Esophagus squamous epithelium (tissue), 5 donors: Measurements from ENCODE around the gene NRG3. TPM values are rescaled to one million over a fixed set of nuclear protein-coding genes. Genes with fewer than 3 reads are reported as not detected.

Source experiments
- DNase-seq: peaks from one replicate; lab custom pipeline; 2025; lab: John Stamatoyannopoulos, UW
- H3K27ac ChIP-seq, 4 donors: fragments of 200-600 bp; sonication (generic); one replicate each; pipeline ENCODE4 v1.5.1; 2016 to 2019; ENCODE audit warnings: mild to moderate bottlenecking in 1 of 4
- H3K27me3 ChIP-seq, 4 donors: fragments of 200-600 bp; sonication (generic); 1 replicate in 3 of 4; 2 replicates in 1 of 4; pipeline versions ENCODE4 v1.5.1 to v1.6.0; 2017 to 2021; ENCODE audit warnings: antibody characterized with exemption in 1 of 4
- H3K36me3 ChIP-seq, 3 donors: fragments of 200-600 bp; sonication (generic); one replicate each; pipeline ENCODE4 v1.5.1; 2016 to 2019
- H3K4me1 ChIP-seq, 3 donors: fragments of 200-600 bp; sonication (generic); one replicate each; pipeline ENCODE4 v1.5.1; 2017 to 2019
- H3K4me3 ChIP-seq, 4 donors: fragments of 200-600 bp; sonication (generic); 1 replicate in 3 of 4; 2 replicates in 1 of 4; pipeline ENCODE4 v1.5.1; 2016 to 2019; ENCODE audit warnings: mild to moderate bottlenecking in 2 of 4, moderate library complexity in 1 of 4
- H3K9me3 ChIP-seq, 3 donors: fragments of 200-600 bp; sonication (generic); one replicate each; pipeline ENCODE4 v1.5.1; 2016 to 2019
- POLR2A ChIP-seq, 4 donors: fragments of 450-650 bp; IDR thresholded peaks; one replicate each; pipeline ENCODE4 v1.6.1; 2017; ENCODE audit warnings: antibody characterized with exemption in 4 of 4, mild to moderate bottlenecking in 4 of 4, moderate library complexity in 3 of 4
- WGBS, 2 donors: methylation state at CpG; one replicate each; pipeline ENCODE4 v1.1.5; 2018; 5-methylcytosine and 5-hydroxymethylcytosine counted together
- intact Hi-C: fragments of 100-400 bp; cut with DNase I; formaldehyde crosslinking; loops from one replicate; pipeline ENCODE4 v1.15.0; 2022
- total RNA-seq, 4 donors: library from RNA; depleted of rRNA; stranded (reverse); fragments of >200 nt; gene quantifications; one replicate each; pipeline ENCODE4 v1.1.0, GENCODE V29; 2016
- TF ChIP-seq, protein P1 (sequence below), 6 experiments: fragments of 450-650 bp in 4 of 6; fragments of 200-600 bp in 2 of 6; sonication (generic) in 2 of 6; IDR thresholded peaks; one replicate each; pipeline ENCODE4 v1.5.1; 2016 to 2019; ENCODE audit warnings: antibody characterized with exemption in 6 of 6, mild to moderate bottlenecking in 4 of 6, moderate library complexity in 4 of 6
- donor health status: DM: yes; HTN: yes; CAD: no.

Gene NRG3
- total RNA-seq, 4 donors from 2014 or later, result 0.19 TPM; not detected in 3

DNA sequence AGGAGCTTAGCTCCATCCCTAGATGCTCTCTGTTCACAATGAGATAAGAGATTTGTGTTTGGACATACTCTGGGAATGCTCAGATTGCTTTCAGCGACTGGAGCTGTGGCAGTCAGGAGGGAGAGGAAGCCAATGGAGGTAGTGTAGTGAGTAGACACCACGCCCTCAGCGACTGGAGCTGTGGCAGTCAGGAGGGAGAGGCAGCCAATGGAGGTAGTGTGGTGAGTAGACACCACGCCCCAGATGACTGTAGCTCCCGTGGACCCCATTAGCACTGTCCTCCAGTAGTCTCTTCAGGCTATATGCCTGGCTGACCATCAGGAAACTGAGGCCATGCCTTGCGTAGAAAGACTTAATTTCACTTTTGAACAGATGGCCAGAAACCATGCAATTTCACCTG, 1033.8 kb downstream of the NRG3 start:
- H3K27me3 ChIP-seq, result no peaks in the 10 kb centered on the region
- intact Hi-C loops, result no loop called here
- DNase-seq, result no peak
- no peaks in the 10 kb centered on the region for H3K4me1 ChIP-seq
- H3K27ac ChIP-seq, result no peak overlapping the region
- no peaks in the 10 kb centered on the region for H3K9me3 ChIP-seq
- no peaks in the 10 kb centered on the region for H3K36me3 ChIP-seq
- no peak overlapping the region for H3K4me3 ChIP-seq
- WGBS, 2 donors, result 69 to 80% methylated on average over 6 of the region's 6 CpGs
- TF ChIP-seq, protein P1, sequence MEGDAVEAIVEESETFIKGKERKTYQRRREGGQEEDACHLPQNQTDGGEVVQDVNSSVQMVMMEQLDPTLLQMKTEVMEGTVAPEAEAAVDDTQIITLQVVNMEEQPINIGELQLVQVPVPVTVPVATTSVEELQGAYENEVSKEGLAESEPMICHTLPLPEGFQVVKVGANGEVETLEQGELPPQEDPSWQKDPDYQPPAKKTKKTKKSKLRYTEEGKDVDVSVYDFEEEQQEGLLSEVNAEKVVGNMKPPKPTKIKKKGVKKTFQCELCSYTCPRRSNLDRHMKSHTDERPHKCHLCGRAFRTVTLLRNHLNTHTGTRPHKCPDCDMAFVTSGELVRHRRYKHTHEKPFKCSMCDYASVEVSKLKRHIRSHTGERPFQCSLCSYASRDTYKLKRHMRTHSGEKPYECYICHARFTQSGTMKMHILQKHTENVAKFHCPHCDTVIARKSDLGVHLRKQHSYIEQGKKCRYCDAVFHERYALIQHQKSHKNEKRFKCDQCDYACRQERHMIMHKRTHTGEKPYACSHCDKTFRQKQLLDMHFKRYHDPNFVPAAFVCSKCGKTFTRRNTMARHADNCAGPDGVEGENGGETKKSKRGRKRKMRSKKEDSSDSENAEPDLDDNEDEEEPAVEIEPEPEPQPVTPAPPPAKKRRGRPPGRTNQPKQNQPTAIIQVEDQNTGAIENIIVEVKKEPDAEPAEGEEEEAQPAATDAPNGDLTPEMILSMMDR (IDR thresholded peaks at IDR 0.05), result no peak
- TF ChIP-seq POLR2A (IDR thresholded peaks at IDR 0.05), result no peak

DNA sequence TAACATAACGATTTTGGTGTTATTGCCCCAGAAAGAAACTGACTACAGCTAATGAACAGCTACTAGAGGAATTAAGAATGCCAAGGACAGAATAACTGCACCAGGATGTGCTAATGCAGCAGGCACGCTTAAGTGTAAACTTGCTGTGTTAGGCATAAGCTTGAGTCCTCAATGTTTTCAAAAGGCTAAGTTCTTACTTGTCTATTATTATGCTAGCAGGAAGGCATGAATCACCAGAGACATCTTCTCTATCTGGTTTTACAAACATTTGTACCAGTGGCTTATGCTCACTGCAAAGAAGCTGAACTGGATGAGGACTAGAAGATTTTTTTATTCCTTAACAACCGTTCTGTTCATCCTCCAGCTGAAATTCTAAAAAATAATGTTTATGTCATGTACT, 1035.3 kb downstream of the NRG3 start:
- DNase-seq, result no peak
- intact Hi-C loops, result no loop called here
- no peak overlapping the region for H3K27ac ChIP-seq
- WGBS, 2 donors, result 50 to 56% methylated on average over 3 of the region's 3 CpGs
- no peak for TF ChIP-seq POLR2A (IDR thresholded peaks at IDR 0.05)
- TF ChIP-seq, protein P1 (IDR thresholded peaks at IDR 0.05), result no peak
- no peaks in the 10 kb centered on the region for H3K36me3 ChIP-seq
- no peaks in the 10 kb centered on the region for H3K9me3 ChIP-seq
- no peaks in the 10 kb centered on the region for H3K4me1 ChIP-seq
- H3K27me3 ChIP-seq, result no peaks in the 10 kb centered on the region
- H3K4me3 ChIP-seq, result no peak overlapping the region

DNA sequence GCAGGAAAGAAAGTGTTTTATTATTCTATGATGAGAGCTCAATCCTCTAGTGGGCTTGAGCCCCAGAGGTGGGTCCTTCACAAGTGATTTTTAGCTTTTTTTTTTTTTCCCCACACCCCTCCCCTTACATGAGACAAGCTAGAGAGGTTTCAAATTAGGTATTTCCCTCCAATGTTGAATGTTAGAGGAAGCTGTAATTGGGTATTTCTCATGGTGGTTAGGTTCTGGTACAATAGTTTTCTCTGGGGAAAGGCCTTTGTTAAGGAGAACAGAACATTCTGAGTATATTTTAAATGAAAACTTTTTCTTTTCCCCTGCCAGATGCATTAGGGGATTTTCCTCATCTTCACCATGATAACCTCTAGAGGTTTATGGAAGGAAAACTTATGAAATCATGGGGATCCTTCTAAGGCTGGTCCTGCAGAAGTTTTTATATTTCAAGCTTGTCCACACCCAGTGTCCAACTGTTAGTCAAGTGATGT, 1039.7 kb downstream of the NRG3 start:
- no peak for DNase-seq
- Histone ChIP-seq H3K4me3 (no peak overlapping the region), H3K27me3 (no peaks in the 10 kb centered on the region), H3K36me3 (no peaks in the 10 kb centered on the region), H3K4me1 (no peaks in the 10 kb centered on the region), H3K27ac (no peak overlapping the region), H3K9me3 (peaks cover 0 to under 1% (median 0%) of the 10 kb centered on the region in 3 donors)
- intact Hi-C loops, result no loop called here
- TF ChIP-seq, protein P1 (IDR thresholded peaks at IDR 0.05), result no peak
- no peak for TF ChIP-seq POLR2A (IDR thresholded peaks at IDR 0.05)

DNA sequence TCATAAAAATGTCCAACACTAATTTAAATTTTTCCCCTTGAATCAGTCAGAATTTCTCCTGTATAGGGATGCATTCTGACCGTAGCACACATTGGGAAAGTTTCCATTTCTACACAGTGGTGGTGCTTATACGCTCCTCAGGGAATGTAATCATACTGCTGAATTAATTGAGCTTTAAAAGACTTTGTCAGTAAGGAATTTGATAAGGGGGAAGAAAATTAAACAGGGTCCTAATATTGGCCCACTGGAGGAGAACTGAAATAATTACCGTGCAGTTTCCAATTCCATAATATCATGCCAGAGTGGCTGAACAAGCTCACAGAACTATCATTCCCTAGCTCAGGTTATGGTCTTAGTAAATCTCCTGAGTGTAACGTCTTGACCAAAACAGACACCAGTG, 1041.9 kb downstream of the NRG3 start:
- WGBS, 2 donors, result 76 to 85% methylated on average over 4 of the region's 4 CpGs
- Histone ChIP-seq H3K36me3 (no peaks in the 10 kb centered on the region), H3K4me3 (no peak overlapping the region), H3K9me3 (peaks cover 0 to 8% (median 0%) of the 10 kb centered on the region in 3 donors), H3K27me3 (no peaks in the 10 kb centered on the region), H3K4me1 (no peaks in the 10 kb centered on the region), H3K27ac (no peak overlapping the region)
- TF ChIP-seq, protein P1 (IDR thresholded peaks at IDR 0.05), result no peak
- TF ChIP-seq POLR2A (IDR thresholded peaks at IDR 0.05), result no peak
- intact Hi-C loops, result no loop called here
- DNase-seq, result no peak

DNA sequence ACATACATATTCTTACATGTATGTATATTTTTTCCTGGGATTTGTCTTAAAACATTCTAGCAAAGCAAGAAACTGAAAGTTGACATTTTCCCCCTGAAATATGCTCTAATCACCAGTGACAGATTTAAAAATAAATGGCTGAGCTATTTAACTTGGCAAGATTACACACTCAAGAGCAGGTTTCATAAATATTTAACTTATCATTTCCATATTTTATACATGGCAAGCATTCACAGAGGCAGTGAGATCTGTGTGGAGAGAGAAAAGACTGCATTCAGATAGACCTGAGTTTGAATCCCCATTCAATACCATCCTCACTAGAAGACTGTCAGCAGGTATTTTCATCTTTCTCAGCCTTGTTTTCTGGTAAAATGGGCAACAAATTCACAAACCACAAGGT, 1043.0 kb downstream of the NRG3 start:
- H3K4me3 ChIP-seq, result no peak overlapping the region
- no peak overlapping the region for H3K27ac ChIP-seq
- H3K27me3 ChIP-seq, result no peaks in the 10 kb centered on the region
- intact Hi-C loops, result no loop called here
- no peaks in the 10 kb centered on the region for H3K36me3 ChIP-seq
- H3K4me1 ChIP-seq, result no peaks in the 10 kb centered on the region
- H3K9me3 ChIP-seq, result peaks cover 0 to 8% (median 0%) of the 10 kb centered on the region in 3 donors
- DNase-seq, result no peak
- no peak for TF ChIP-seq POLR2A (IDR thresholded peaks at IDR 0.05)
- TF ChIP-seq, protein P1 (IDR thresholded peaks at IDR 0.05), result no peak
